Fibroblast of lung (primary cell): ENCODE measurements around the gene RAB40B. TPM values are rescaled to one million over a fixed set of nuclear protein-coding genes. Genes with fewer than 3 reads are reported as not detected.
A peak's percentile ranks its signal among the peaks of the same experiment; 100 is the strongest.

Experiments
- DNase-seq, 2 donors: peaks; one replicate each; pipeline versions ENCODE4 v3.0.0 to v3.0.0-alpha.2; 2010; ENCODE audit warnings: low read depth in 2 of 2
- H2AFZ ChIP-seq: 2 replicates; pipeline ENCODE4 v1.5.1; 2012; ENCODE audit warnings: low read length, control low read depth, inconsistent platforms
- H3K27ac ChIP-seq: 2 replicates; pipeline ENCODE4 v1.5.1; 2011; ENCODE audit warnings: low read length, control low read depth; ENCODE audit not compliant: insufficient read depth
- H3K27me3 ChIP-seq: 2 replicates; pipeline ENCODE4 v1.5.1; 2011; ENCODE audit warnings: mild to moderate bottlenecking, low read length; ENCODE audit not compliant: control insufficient read depth, insufficient read depth
- H3K36me3 ChIP-seq: 2 replicates; pipeline ENCODE4 v1.5.1; 2011; ENCODE audit warnings: low read length; ENCODE audit not compliant: control insufficient read depth, insufficient read depth
- H3K4me1 ChIP-seq: 2 replicates; pipeline ENCODE4 v1.5.1; 2011; ENCODE audit warnings: low read length; ENCODE audit not compliant: control insufficient read depth, insufficient read depth; ENCODE audit errors: extremely low read depth
- H3K4me2 ChIP-seq: 2 replicates; pipeline ENCODE4 v1.5.1; 2011; ENCODE audit warnings: low read length, control low read depth; ENCODE audit not compliant: insufficient read depth; ENCODE audit errors: extremely low read depth
- H3K4me3 ChIP-seq, 4 experiments: fragments of 200-600 bp in 1 of 4; sonication (generic) in 1 of 4; replicated peaks in 1 of 4; 2 replicates each; pipeline ENCODE4 v1.5.1; 2011 to 2016; ENCODE audit warnings: low read length in 4 of 4, low read depth in 3 of 4, mild to moderate bottlenecking in 3 of 4, control low read depth in 2 of 4, inconsistent platforms in 1 of 4, mixed read lengths in 1 of 4; ENCODE audit not compliant: insufficient read depth in 1 of 4; ENCODE audit errors: control extremely low read depth in 1 of 4
- H3K79me2 ChIP-seq: 2 replicates; pipeline ENCODE4 v1.5.1; 2012; ENCODE audit warnings: mild to moderate bottlenecking, low read length, inconsistent platforms; ENCODE audit not compliant: control insufficient read depth, insufficient read depth
- H3K9ac ChIP-seq: 2 replicates; pipeline ENCODE4 v1.5.1; 2011; ENCODE audit warnings: mild to moderate bottlenecking, low read length, control low read depth; ENCODE audit not compliant: insufficient read depth
- H3K9me3 ChIP-seq: 2 replicates; pipeline ENCODE4 v1.5.1; 2012; ENCODE audit warnings: low read depth, low read length; ENCODE audit not compliant: control insufficient read depth, insufficient read depth
- H4K20me1 ChIP-seq: 2 replicates; pipeline ENCODE4 v1.5.1; 2011; ENCODE audit warnings: low read length; ENCODE audit not compliant: control insufficient read depth, insufficient read depth; ENCODE audit errors: extremely low read depth
- CTCF ChIP-seq, 2 donors: IDR thresholded peaks in 1 of 2; conservative IDR thresholded peaks in 1 of 2; 1 replicate in 1 of 2; 2 replicates in 1 of 2; pipeline ENCODE4 v1.5.1; 2011 to 2012; ENCODE audit warnings: low read length in 2 of 2, control low read depth in 1 of 2, inconsistent platforms in 1 of 2, low read depth in 1 of 2, mild to moderate bottlenecking in 1 of 2
- EZH2 ChIP-seq: IDR thresholded peaks from 2 replicates; pipeline ENCODE4 v1.5.1; 2012; ENCODE audit warnings: low read length, control low read depth, mild to moderate bottlenecking; ENCODE audit errors: missing control alignments
- polyA plus RNA-seq, 2 donors: library from polyadenylated mRNA; depleted of rRNA in 1 of 2; stranded (reverse) in 1 of 2; unstranded in 1 of 2; fragments of >200 nt; gene quantifications; 2 replicates each; pipeline ENCODE4 v1.2.1, GENCODE V29; 2011 to 2012; ENCODE audit warnings: missing spikeins in 1 of 2
- total RNA-seq: library from RNA; depleted of rRNA; stranded (reverse); fragments of >200 nt; gene quantifications from 2 replicates; pipeline ENCODE4 v1.2.1, GENCODE V29; 2014

RAB40B gene
- total and polyA plus RNA-seq, 2 donors (not counting 1 experiment from before 2014, with no cell fraction given), result 3.3 TPM

- TF ChIP-seq EZH2, result no peak
- no peak for TF ChIP-seq CTCF (conservative IDR thresholded peaks at IDR 0.05 in 1 of 2, IDR thresholded peaks at IDR 0.05 in 1 of 2; ENCODE audit: low read depth in 1 of 2, low read length in 2 of 2)
- Histone ChIP-seq H3K4me2 (no peak overlapping the region), H3K9ac (no peak overlapping the region), H3K27me3 (peaks cover 6% of the 10 kb centered on the region), H3K27ac (no peak overlapping the region), H3K36me3 (no peaks in the 10 kb centered on the region), H3K9me3 (no peaks in the 10 kb centered on the region), H3K4me1 (peaks cover 5% of the 10 kb centered on the region), H3K4me3 (peak overlapping the region in 2 of 4 experiments; percentile 53 to 69), H4K20me1 (no peaks in the 10 kb centered on the region), H3K79me2 (no peaks in the 10 kb centered on the region), H2AFZ (no peak overlapping the region)
- DNase-seq, result no peak
Measured at GRCh38 chr17:82699551-82699950, 1.1 kb upstream of the RAB40B start.

- Histone ChIP-seq H3K4me1 (peaks cover 5% of the 10 kb centered on the region), H3K27me3 (peaks cover 6% of the 10 kb centered on the region), H2AFZ (peak overlapping the region; percentile 47), H4K20me1 (no peaks in the 10 kb centered on the region), H3K9me3 (no peaks in the 10 kb centered on the region), H3K4me2 (peak overlapping the region; percentile 82), H3K4me3 (peak overlapping the region; percentile 53 to 69 (median 54)), H3K9ac (peak overlapping the region; percentile 30), H3K27ac (no peak overlapping the region), H3K36me3 (no peaks in the 10 kb centered on the region), H3K79me2 (no peaks in the 10 kb centered on the region)
- DNase-seq, result peak in 1 of 2 donors; percentile 8
- TF ChIP-seq EZH2 (no peak), CTCF (conservative IDR thresholded peaks at IDR 0.05 in 1 of 2, IDR thresholded peaks at IDR 0.05 in 1 of 2; ENCODE audit: low read depth in 1 of 2, low read length in 2 of 2) (no peak)
Measured at GRCh38 chr17:82698974-82699442, 510 bp upstream of the RAB40B start.

- no peak for DNase-seq
- Histone ChIP-seq H3K36me3 (no peaks in the 10 kb centered on the region), H3K79me2 (no peaks in the 10 kb centered on the region), H2AFZ (no peak overlapping the region), H3K9ac (peak overlapping the region; percentile 30), H3K27ac (no peak overlapping the region), H3K4me3 (peak overlapping the region in 3 of 4 experiments; percentile 28 to 62 (median 38)), H3K27me3 (peaks cover 6% of the 10 kb centered on the region), H3K4me1 (peaks cover 5% of the 10 kb centered on the region), H3K9me3 (no peaks in the 10 kb centered on the region), H3K4me2 (peak overlapping the region; percentile 94), H4K20me1 (no peaks in the 10 kb centered on the region)
- TF ChIP-seq CTCF (conservative IDR thresholded peaks at IDR 0.05 in 1 of 2, IDR thresholded peaks at IDR 0.05 in 1 of 2; ENCODE audit: low read depth in 1 of 2, low read length in 2 of 2) (no peak), EZH2 (no peak)
Measured at GRCh38 chr17:82697808-82698064, 762 bp downstream of the RAB40B start.
